MM.1S (cell line): ENCODE results near the gene ZNF182.
"Not testable (repeated sequence)": the region's sequence is repeated elsewhere in the genome, so short reads cannot be mapped to it uniquely, and the experiment has no call there.

Experiments used
- DNase-seq: peaks from one replicate; pipeline ENCODE4 v3.0.0-alpha.2; 2015
- H2AFZ ChIP-seq: fragments of 300-600 bp; sonication (generic); 2 replicates; pipeline ENCODE4 v1.6.0; 2016; ENCODE audit warnings: antibody characterized with exemption, low read length
- H3F3A ChIP-seq: fragments of 300-600 bp; sonication (generic); 2 replicates; pipeline ENCODE4 v1.6.1; 2016; ENCODE audit warnings: mild to moderate bottlenecking, antibody characterized with exemption, low read length, moderate library complexity, mixed read lengths; ENCODE audit not compliant: insufficient read depth
- H3K27ac ChIP-seq: fragments of 300-600 bp; sonication (generic); 2 replicates; pipeline ENCODE4 v1.5.1; 2016; ENCODE audit warnings: mild to moderate bottlenecking, low read length
- H3K27me3 ChIP-seq: fragments of 300-600 bp; sonication (generic); replicated peaks from 2 replicates; pipeline ENCODE4 v1.6.0; 2016; ENCODE audit warnings: low read length; ENCODE audit not compliant: insufficient read depth
- H3K36me3 ChIP-seq: fragments of 300-600 bp; sonication (generic); replicated peaks from 2 replicates; pipeline ENCODE4 v1.6.1; 2016; ENCODE audit warnings: mild to moderate bottlenecking, low read length, mixed read lengths; ENCODE audit not compliant: insufficient read depth
- H3K4me1 ChIP-seq: fragments of 300-600 bp; sonication (generic); 2 replicates; pipeline ENCODE4 v1.6.1; 2016; ENCODE audit warnings: low read length, mixed read lengths
- H3K4me2 ChIP-seq: fragments of 300-600 bp; sonication (generic); 2 replicates; pipeline ENCODE4 v1.6.0; 2016; ENCODE audit warnings: low read depth, low read length
- H3K4me3 ChIP-seq: fragments of 300-600 bp; sonication (generic); 2 replicates; pipeline ENCODE4 v1.5.1; 2016; ENCODE audit warnings: low read length, mixed read lengths
- H3K79me2 ChIP-seq: fragments of 300-600 bp; sonication (generic); 2 replicates; pipeline ENCODE4 v1.6.1; 2016; ENCODE audit warnings: mixed run types, low read length, mixed read lengths
- H3K9ac ChIP-seq: fragments of 300-600 bp; sonication (generic); 2 replicates; pipeline ENCODE4 v1.6.1; 2016; ENCODE audit warnings: low read length, mixed read lengths
- H3K9me2 ChIP-seq: fragments of 300-600 bp; sonication (generic); replicated peaks from 2 replicates; pipeline ENCODE4 v1.6.1; 2016; ENCODE audit warnings: mild to moderate bottlenecking, low read length, mixed read lengths; ENCODE audit not compliant: insufficient read depth
- H3K9me3 ChIP-seq: fragments of 300-600 bp; sonication (generic); replicated peaks from 2 replicates; pipeline ENCODE4 v1.6.1; 2016; ENCODE audit warnings: mild to moderate bottlenecking, low read length, mixed read lengths; ENCODE audit not compliant: insufficient read depth
- H4K20me1 ChIP-seq: fragments of 300-600 bp; sonication (generic); 2 replicates; pipeline ENCODE4 v1.6.1; 2016; ENCODE audit warnings: mild to moderate bottlenecking, low read length, moderate library complexity, mixed read lengths; ENCODE audit not compliant: insufficient read depth
- CTCF ChIP-seq: fragments of 300-600 bp; sonication (generic); IDR thresholded peaks from 2 replicates; pipeline ENCODE4 v1.5.1; 2016; ENCODE audit warnings: antibody characterized with exemption, low read length, mixed read lengths
- EZH2 ChIP-seq: fragments of 300-600 bp; sonication (generic); optimal IDR thresholded peaks from 2 replicates; pipeline ENCODE3; 2017; ENCODE audit warnings: low read depth, mild to moderate bottlenecking, antibody characterized with exemption, low read length, mixed read lengths
- EZH2phosphoT487 ChIP-seq: fragments of 300-600 bp; sonication (generic); IDR thresholded peaks from 2 replicates; pipeline ENCODE4 v1.6.1; 2018; ENCODE audit warnings: antibody characterized with exemption, low read length

ZNF182 gene

GRCh38 chrX:48043056-48043455, 39.3 kb upstream of the ZNF182 start:
- Histone ChIP-seq H3K4me1 (no peaks in the 10 kb centered on the region), H3K27ac (no peak overlapping the region), H3K36me3 (no peaks in the 10 kb centered on the region), H3F3A (no peaks in the 10 kb centered on the region), H3K9me3 (no peaks in the 10 kb centered on the region), H3K9me2 (no peaks in the 10 kb centered on the region), H3K4me2 (no peak overlapping the region), H3K27me3 (no peaks in the 10 kb centered on the region), H4K20me1 (no peaks in the 10 kb centered on the region), H2AFZ (no peak overlapping the region), H3K79me2 (no peaks in the 10 kb centered on the region), H3K4me3 (no peak overlapping the region), H3K9ac (no peak overlapping the region)
- no peak for DNase-seq
- no peak for TF ChIP-seq CTCF
- no peak for TF ChIP-seq EZH2phosphoT487
- no peak for TF ChIP-seq EZH2

DNA sequence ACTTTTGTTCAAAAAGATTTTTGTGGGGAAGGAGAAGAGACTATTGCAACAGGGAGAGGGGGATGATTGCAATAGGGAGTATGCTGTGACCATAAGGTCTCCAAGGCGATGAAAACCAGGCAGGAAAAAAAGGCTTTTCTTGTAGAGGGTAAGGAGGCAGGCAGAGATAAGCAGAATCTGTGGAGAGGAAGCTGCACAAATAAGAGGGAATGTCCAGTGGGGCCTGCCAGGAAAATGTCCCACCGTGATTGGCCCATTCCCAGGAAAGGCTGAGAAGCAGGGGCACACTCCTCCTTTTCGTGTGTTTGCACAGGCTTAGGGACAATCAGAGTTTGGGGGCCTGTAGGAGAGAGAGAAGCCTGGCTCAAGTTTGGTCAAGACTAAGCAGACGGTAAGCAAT, 32.1 kb upstream of the ZNF182 start:
- H3K79me2 ChIP-seq: no peaks in the 10 kb centered on the region
- no peaks in the 10 kb centered on the region for H3K27me3 ChIP-seq
- H3K9me3 ChIP-seq: no peaks in the 10 kb centered on the region
- no peak for DNase-seq
- H3F3A ChIP-seq: no peaks in the 10 kb centered on the region
- H3K27ac ChIP-seq: no peak overlapping the region
- no peaks in the 10 kb centered on the region for H3K36me3 ChIP-seq
- no peak for TF ChIP-seq EZH2phosphoT487
- no peak for TF ChIP-seq CTCF
- no peak for TF ChIP-seq EZH2
- H4K20me1 ChIP-seq: no peaks in the 10 kb centered on the region
- H3K9me2 ChIP-seq: no peaks in the 10 kb centered on the region
- no peaks in the 10 kb centered on the region for H3K4me1 ChIP-seq
- H3K4me3 ChIP-seq: no peak overlapping the region
- no peak overlapping the region for H3K9ac ChIP-seq
- H2AFZ ChIP-seq: no peak overlapping the region
- no peak overlapping the region for H3K4me2 ChIP-seq

GRCh38 chrX:48030641-48031173, 26.9 kb upstream of the ZNF182 start:
- not testable (repeated sequence) for H3K9ac ChIP-seq

DNA sequence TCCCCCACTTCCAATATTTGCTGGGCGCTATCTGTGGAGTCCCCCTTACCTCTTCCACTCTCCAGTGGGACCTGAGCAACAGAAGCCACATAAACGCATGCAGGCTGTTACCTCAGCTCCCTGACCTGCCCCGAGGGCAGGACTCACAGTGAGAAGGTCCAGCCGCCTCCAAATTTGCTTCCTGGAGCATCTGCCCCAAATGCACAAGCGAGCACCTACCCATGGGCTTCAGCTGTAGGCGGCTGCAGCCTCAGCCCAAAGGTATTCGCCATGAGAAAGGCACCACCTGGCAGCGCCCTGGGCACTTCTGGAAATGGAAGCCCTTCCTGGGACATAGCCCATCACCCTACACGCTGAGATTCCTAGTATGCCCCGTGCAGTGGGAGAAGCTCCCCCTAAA, 26.4 kb upstream of the ZNF182 start:
- H3K27me3 ChIP-seq: no peaks in the 10 kb centered on the region
- peaks cover 6% of the 10 kb centered on the region; the same call in 1 of the 2 replicates for H3K4me1 ChIP-seq
- no peak overlapping the region for H3K27ac ChIP-seq
- H3K36me3 ChIP-seq: no peaks in the 10 kb centered on the region
- TF ChIP-seq EZH2 (no peak), CTCF (no peak), EZH2phosphoT487 (no peak)
- no peak overlapping the region for H3K4me3 ChIP-seq
- no peaks in the 10 kb centered on the region for H3K9me3 ChIP-seq
- DNase-seq: no peak
- no peak overlapping the region for H3K4me2 ChIP-seq
- H3K79me2 ChIP-seq: no peaks in the 10 kb centered on the region
- H4K20me1 ChIP-seq: no peaks in the 10 kb centered on the region
- H3F3A ChIP-seq: no peaks in the 10 kb centered on the region
- H2AFZ ChIP-seq: no peak overlapping the region
- no peak overlapping the region for H3K9ac ChIP-seq
- no peaks in the 10 kb centered on the region for H3K9me2 ChIP-seq

More at GRCh38 chrX:48030641-48031173, 26.9 kb upstream of the ZNF182 start:
- not testable (repeated sequence) for H3K36me3 ChIP-seq, H2AFZ ChIP-seq, H3K9me3 ChIP-seq, H4K20me1 ChIP-seq, H3K4me3 ChIP-seq, H3K79me2 ChIP-seq, H3K27ac ChIP-seq, H3K9me2 ChIP-seq, DNase-seq, H3K4me2 ChIP-seq, H3K27me3 ChIP-seq, H3K4me1 ChIP-seq, H3F3A ChIP-seq
